HG03469 (cell line): ENCODE measurements around the gene PLXNA2.

ENCODE experiments used
- ATAC-seq: cut with Tn5 transposase; IDR thresholded peaks from one replicate; pipeline ENCODE4 v1.9.1; 2021; ENCODE audit warnings: mild to moderate bottlenecking, moderate library complexity, moderate number of reproducible peaks; ENCODE audit not compliant: unreplicated experiment

The PLXNA2 gene

GRCh38 chr1:208149776-208150514 is 94.2 kb downstream of the PLXNA2 start:
- ATAC-seq: no peak

DNA sequence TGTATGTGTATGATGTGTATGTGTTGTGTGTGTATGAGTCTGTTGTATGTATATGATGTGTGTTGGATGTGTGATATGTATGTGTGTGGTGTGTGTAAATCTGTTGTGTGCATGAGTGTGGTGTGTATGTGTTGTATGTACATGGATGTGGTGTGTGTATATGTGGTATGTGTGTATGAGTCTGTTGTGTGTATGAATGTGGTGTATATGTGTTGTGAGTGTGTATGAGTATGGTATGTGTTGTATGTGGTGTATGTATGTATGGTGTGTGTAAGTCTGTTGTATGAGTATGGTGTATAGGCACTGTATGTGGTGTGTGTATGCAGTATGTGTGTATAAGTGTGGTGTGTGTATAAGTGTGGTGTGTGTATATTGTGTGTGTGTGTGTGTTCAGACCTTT is 95.0 kb downstream of the PLXNA2 start:
- ATAC-seq: no peak

DNA sequence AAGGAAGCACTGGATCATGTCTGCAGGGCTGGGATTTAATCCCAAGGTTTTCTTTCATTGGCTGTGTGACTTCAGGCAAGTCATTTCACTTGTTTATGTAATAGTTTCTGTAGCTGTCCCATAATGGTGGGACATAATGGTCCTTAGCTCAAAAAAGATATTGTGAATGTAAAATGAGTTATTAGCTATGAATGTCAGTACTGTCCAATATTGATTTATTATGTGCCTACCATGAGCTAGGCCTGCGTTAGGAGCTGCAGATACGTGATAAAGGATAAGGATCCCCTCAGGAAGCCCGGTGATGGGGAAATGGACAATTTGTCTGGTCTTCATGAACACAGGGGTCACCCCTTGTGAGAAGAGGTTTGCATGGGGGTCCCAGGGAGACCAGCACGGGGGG is 95.8 kb downstream of the PLXNA2 start:
- ATAC-seq: no peak

DNA sequence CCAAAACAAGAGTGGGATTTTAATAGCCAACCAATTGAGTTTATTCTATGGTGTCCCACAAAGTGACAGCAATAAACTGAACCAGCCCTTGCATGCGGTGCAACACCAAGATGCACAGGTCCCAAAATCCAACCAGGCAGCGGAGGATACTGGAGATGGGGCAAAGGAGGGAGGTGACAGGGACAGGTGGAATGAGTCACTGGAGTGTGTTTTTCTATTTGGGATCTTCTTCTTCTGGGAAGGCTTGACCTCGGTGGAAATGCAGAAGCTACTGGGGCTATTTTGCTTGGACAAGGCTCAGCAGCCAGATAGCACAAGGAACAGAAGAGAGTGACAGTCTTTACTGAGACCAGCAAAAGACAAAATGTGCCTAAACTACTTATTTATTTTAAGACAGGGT is 97.5 kb downstream of the PLXNA2 start:
- ATAC-seq: no peak

DNA sequence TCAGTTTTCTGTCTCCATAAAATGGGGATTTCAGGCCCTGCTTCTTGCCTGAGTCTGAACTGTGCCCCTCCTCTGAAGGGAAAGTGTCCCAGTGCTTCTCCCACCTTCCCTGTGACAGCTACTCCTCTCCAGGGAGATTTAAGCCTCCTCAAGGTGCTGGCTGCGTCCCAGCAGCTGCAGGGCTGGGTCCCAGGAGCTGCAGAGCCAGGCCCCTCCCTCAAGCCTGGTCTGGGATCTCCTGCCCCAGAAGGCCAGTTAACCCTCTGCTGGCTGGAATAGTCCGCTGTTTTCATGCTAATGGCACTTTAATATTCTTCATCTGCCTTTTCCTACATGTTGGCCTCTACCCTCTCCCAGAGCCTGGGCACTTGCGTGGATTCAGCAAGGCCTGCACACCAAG is 99.0 kb downstream of the PLXNA2 start:
- no peak for ATAC-seq

DNA sequence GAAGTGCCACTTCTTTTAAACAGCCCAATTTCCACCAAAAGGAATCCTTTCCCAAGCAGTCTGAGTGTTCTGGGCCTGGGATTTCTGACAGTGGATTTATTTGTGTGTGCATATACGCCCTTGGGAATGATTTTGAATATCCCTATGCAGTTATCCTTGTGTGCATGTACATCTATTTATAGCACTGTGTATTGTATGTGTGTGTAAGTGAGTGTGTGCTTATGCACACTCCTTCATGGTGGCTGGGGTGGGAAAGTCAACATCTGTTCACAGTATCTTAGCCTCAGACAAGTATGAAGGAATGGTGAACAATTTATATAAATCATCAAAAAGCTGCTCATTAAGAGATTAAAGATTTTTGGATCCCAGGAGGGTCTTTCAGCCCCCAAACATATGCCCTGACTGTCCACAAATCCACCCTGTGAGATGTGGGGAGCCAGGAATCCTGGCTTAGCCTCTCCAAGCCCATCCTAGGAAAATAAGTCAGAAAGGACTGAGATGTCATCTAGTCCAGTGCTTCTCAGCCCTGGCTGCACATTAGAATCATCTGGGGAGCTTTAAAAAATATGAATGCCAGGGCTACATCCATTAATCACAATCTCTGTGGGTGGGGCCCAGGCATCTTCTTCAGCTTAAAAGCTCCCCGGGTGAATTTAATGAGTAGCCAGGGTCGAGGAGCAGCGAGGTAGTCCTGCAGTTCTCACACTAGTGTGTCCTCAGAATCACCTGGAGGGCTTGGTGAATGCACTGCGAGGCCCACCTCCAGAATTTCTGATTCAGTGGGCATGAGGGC is 101.4 kb downstream of the PLXNA2 start:
- ATAC-seq: no peak

DNA sequence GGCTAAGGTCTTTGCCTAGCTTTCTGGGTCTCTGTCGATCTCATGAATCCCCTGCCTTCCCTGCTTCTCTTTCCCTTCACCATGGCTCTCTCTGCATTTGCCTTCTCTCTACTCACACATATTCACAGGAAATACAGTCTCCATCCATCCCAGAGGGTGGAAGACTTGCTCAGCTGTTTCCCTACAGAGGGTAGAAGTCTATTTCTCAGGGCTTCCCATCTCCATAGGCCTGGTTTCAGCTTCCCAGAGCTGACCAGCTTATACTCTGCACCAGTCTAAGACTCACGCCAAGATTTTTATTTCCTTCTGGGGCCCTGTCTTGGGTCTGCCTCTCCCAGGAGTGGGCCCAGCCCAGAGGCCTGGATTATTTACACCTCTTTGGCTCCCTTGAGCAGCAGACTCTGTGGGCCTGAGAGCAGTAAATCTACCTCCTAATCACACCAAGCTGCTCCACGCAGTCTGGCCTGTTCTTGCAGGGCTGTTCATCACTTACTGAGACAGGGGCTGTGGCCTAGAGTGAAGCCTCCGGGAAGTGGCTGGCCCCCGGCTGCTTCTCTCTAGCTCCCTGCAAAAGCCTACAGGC is 102.5 kb downstream of the PLXNA2 start:
- no peak for ATAC-seq

- ATAC-seq: no peak
Observed at GRCh38 chr1:208139434-208140045, 104.6 kb downstream of the PLXNA2 start.

DNA sequence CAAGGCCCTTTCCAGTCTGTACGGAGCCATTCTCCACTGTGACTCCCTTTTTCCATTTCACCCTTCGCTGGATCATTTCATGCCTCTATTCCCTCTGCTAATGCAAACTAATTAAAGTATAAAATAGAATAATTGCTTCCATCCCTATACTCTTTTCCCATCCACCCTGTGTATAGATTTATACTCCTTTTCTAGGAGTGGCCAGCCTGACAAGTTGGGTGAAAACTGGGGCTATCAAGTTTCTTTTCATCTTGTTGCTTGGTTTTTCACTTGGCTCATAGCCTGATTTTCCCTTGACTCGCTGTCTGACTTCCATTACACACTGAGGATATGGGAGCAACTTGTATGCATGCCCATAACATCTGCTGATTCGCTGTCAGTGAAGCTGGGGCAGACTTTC is 107.0 kb downstream of the PLXNA2 start:
- ATAC-seq: no peak

GRCh38 chr1:208136459-208137182 is 107.6 kb downstream of the PLXNA2 start:
- ATAC-seq: no peak

- ATAC-seq: no peak
Observed at GRCh38 chr1:208135354-208135753, 108.8 kb downstream of the PLXNA2 start.

- ATAC-seq: no peak
Observed at GRCh38 chr1:208134491-208134890, 109.7 kb downstream of the PLXNA2 start.

DNA sequence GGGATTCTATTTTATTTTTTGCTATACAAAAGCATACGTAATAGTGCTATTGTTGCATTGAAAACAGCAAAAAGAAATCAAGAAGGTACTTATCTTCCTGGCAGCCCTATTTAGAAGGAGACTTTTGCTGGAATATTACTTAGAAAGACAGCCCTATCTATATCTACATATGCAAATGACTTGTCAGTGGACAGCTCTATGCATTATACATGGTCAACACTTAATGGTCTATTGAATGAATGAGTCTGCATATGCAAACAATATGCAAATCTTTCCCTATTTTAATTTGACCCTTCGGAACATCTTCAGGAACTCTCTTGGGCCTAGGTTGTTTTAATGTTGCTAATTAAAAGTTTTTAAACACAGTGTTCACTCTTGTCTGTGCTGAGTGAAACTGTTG is 110.8 kb downstream of the PLXNA2 start:
- ATAC-seq: no peak

GRCh38 chr1:208132287-208132882 is 111.8 kb downstream of the PLXNA2 start:
- ATAC-seq: no peak

DNA sequence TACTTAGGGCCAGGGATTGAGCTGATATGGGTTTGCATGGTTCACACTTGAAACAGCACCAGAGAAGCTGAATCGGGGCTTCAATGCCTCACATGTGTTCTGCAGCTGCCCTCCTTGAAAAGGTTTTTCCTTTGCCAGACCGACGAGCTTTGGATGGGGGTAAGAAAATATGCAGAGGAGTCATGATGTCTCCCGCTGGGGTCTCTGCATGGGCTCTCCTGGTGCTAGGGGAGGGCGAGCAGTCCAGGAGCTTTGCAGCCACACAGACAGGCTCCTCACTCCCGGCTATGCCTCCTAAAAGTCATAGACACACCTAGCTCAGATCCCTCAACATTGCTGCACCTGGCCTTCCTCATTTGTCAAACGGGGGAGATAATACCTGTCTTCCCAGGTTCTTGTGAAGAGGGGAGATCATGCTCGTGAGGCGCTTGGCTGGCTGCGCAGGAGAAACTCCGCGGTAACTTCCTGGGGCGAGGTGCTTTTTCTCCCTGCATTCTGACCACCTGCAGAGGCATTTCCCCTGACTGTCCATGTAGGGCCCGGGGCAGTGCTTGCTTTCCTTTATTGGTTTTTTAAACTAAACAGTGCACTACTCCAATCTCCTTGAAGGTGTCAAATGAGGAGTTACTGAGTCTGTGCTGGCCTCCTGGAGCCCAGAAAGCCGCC is 112.4 kb downstream of the PLXNA2 start:
- ATAC-seq: no peak

GRCh38 chr1:208129487-208129886 is 114.7 kb downstream of the PLXNA2 start:
- no peak for ATAC-seq

GRCh38 chr1:208129060-208129459 is 115.1 kb downstream of the PLXNA2 start:
- no peak for ATAC-seq

DNA sequence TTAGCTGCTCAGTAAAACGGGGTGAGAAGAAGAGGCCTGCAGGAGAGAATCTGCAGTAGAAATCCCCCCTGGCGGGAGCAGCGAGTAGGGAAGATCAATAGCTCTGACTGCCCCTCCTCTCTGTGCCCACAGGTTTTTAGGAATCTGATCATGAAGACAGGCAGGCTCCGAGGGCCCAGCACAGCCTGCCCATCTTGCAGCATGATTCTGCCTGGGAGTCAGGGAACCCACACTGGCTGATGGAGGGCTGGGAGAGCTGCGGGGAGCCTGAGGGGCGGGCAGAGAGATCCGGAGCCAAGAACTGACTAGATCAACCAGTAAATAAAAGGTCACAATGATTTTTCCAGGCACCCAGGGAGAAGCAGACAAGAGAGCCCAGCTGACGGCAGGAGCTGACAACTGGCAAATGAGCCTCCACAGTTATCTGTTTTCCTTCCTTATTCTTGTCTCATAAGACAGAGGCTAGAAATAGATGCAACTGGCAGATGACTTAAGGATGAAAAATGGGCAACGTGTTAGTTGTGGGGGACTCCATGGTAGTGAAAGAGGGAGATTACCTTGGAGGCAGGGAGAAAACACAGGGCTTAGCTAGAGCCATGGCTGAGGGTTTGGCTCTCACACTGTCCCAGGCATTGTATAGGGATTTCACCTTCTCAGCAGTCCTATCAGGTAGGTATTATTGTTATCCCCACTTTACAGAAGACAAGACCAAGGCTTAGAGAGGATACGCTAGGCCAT is 116.2 kb downstream of the PLXNA2 start:
- ATAC-seq: no peak

- no peak for ATAC-seq
Observed at GRCh38 chr1:208127284-208127683, 116.9 kb downstream of the PLXNA2 start.
